Left ventricle myocardium inferior (tissue), 1 donor: ENCODE measurements around the gene KBTBD13. TPM values are rescaled to one million over a fixed set of nuclear protein-coding genes. Genes with fewer than 3 reads are reported as not detected.

ENCODE experiments used
- DNase-seq: peaks from one replicate; pipeline ENCODE4 v3.0.0-alpha.2; 2020
- H3K27ac ChIP-seq: fragments of 200-600 bp; replicated peaks from 2 replicates; pipeline ENCODE4 v1.8.0; 2021
- H3K27me3 ChIP-seq: fragments of 200-600 bp; 2 replicates; pipeline ENCODE4 v1.8.0; 2021; ENCODE audit warnings: low read depth
- H3K36me3 ChIP-seq: fragments of 200-600 bp; 2 replicates; pipeline ENCODE4 v1.8.0; 2021
- H3K4me1 ChIP-seq: fragments of 200-600 bp; 2 replicates; pipeline ENCODE4 v1.8.0; 2021
- H3K4me3 ChIP-seq: fragments of 200-600 bp; 2 replicates; pipeline ENCODE4 v1.8.0; 2021; ENCODE audit warnings: mild to moderate bottlenecking, moderate library complexity
- H3K9me3 ChIP-seq: fragments of 200-600 bp; replicated peaks from 2 replicates; pipeline ENCODE4 v1.8.0; 2021
- intact Hi-C: fragments of 100-400 bp; cut with micrococcal nuclease; formaldehyde crosslinking; loops from one replicate; pipeline ENCODE4 v1.11.0; 2022
- total RNA-seq: library from RNA; stranded (reverse); fragmentation: NEBNext Ultra II Directional; extraction: Animal tissue kit (Norgen Biotek cat#: 25700); gene quantifications from one replicate; pipeline ENCODE4 v1.2.1, GENCODE V29; 2021
- TF ChIP-seq, protein P1 (sequence below): fragments of 200-600 bp; IDR thresholded peaks from 2 replicates; pipeline ENCODE4 v1.8.0; 2021; ENCODE audit warnings: antibody characterized with exemption, mild to moderate bottlenecking, borderline replicate concordance
- donor health status: DM: no; HTN: yes; CAD: no; lungs with severe emphysema.

Gene KBTBD13
- total RNA-seq, 1 donor from 2014 or later = 5.2 TPM

DNA sequence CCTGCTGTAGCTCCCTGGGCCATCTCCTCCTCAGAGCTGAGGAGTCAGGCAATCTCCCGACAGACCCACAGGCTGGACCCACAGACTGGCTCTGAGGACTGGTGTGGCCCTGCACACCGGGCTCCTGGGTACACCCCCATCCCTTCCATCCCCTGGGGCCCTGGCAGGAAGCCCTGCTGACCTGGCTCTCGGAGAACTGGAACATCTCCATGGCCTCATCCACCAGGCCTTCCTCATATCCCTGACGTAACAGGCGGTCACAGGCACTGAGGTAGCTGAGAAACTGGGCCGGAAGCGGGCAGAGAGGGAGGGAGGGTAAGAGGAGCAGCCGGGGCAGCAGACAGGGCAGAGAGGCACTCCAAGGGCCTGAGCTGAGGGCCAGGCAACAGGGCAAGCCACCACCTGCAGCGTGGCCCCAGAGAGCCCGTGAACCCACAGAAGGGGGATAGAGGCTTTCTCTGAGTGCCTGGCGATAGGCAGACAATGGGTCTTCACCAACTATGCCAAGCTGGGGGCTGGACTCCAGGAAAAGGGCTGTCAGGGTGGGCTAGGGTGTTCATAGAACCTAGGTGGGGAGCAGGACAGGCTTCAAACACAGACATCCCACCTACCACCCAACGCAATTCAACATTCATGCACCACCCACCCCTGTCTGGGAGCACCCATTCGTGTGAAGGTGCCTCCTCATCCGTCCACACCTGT, 17.9 kb downstream of the KBTBD13 start:
- H3K27ac ChIP-seq = peak overlapping the region; percentile 44
- H3K9me3 ChIP-seq = no peaks in the 10 kb centered on the region
- H3K27me3 ChIP-seq = no peaks in the 10 kb centered on the region
- H3K36me3 ChIP-seq = peaks cover 15% of the 10 kb centered on the region
- intact Hi-C loops = no loop called here
- DNase-seq = no peak
- no peak overlapping the region for H3K4me3 ChIP-seq
- H3K4me1 ChIP-seq = peaks cover 45% of the 10 kb centered on the region
- TF ChIP-seq, protein P1, sequence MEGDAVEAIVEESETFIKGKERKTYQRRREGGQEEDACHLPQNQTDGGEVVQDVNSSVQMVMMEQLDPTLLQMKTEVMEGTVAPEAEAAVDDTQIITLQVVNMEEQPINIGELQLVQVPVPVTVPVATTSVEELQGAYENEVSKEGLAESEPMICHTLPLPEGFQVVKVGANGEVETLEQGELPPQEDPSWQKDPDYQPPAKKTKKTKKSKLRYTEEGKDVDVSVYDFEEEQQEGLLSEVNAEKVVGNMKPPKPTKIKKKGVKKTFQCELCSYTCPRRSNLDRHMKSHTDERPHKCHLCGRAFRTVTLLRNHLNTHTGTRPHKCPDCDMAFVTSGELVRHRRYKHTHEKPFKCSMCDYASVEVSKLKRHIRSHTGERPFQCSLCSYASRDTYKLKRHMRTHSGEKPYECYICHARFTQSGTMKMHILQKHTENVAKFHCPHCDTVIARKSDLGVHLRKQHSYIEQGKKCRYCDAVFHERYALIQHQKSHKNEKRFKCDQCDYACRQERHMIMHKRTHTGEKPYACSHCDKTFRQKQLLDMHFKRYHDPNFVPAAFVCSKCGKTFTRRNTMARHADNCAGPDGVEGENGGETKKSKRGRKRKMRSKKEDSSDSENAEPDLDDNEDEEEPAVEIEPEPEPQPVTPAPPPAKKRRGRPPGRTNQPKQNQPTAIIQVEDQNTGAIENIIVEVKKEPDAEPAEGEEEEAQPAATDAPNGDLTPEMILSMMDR = no peak

DNA sequence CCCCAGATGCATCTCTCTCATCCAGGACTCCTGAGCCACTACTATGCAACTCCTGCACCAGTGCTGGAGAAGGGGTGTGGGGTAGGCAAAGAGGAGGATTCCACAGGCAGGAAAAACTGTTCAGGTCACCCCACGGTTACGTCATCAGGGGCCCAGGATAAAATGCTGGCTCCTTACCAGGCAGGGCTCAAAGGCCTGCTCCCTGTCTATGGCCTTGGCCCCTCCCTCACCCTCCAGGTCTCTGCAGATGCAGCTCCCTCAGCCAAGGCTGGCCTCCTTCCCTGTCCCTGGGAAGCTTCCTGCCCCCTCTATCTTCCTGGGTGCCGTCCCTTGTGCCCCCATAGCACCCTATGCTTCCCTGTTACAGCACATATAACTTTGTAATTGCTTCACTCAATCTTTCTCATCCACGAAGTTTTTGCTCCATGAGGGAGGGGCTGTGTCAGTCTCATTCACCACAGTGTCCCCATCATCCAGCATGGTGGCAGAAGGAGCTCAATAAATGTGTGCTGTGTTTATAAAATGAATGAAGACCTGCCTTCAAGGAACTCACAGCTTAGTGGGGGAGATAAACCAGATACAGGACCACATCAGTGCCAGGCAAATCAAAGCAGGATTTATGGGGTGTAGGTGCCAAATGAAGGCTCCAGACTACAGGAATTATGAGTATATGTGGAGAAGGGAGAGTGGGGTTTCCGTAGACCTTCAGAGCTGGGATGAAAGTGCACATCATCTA, 18.6 kb downstream of the KBTBD13 start:
- no peak for DNase-seq
- Histone ChIP-seq H3K27ac (peak overlapping the region; percentile 44), H3K4me1 (peaks cover 38% of the 10 kb centered on the region), H3K4me3 (no peak overlapping the region), H3K9me3 (no peaks in the 10 kb centered on the region), H3K36me3 (peaks cover 22% of the 10 kb centered on the region), H3K27me3 (no peaks in the 10 kb centered on the region)
- intact Hi-C loops = no loop called here
- TF ChIP-seq, protein P1 = no peak

DNA sequence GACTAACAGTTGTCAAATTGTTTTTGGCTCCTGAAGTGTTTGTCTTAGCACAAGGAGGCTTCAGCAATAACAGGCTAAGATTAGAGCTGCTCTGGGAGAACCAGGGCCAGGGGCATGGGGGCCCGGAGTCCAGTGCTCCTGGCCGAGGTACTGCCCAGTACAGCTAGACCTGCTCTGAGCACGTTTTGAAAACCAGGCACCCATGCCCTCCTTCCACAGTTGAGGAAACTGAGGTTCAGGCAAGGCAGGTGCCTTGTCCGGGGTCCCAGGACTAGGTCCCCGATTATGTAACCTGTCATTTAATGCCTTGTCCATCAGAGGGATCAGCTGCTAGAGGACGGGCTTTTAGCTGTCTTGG, 19.2 kb downstream of the KBTBD13 start:
- no peak overlapping the region for H3K27ac ChIP-seq
- no peak overlapping the region for H3K4me3 ChIP-seq
- TF ChIP-seq, protein P1 = no peak
- no peak for DNase-seq
- peaks cover 33% of the 10 kb centered on the region for H3K4me1 ChIP-seq
- intact Hi-C loops = no loop called here
- H3K27me3 ChIP-seq = no peaks in the 10 kb centered on the region
- no peaks in the 10 kb centered on the region for H3K9me3 ChIP-seq
- peaks cover 26% of the 10 kb centered on the region for H3K36me3 ChIP-seq

DNA sequence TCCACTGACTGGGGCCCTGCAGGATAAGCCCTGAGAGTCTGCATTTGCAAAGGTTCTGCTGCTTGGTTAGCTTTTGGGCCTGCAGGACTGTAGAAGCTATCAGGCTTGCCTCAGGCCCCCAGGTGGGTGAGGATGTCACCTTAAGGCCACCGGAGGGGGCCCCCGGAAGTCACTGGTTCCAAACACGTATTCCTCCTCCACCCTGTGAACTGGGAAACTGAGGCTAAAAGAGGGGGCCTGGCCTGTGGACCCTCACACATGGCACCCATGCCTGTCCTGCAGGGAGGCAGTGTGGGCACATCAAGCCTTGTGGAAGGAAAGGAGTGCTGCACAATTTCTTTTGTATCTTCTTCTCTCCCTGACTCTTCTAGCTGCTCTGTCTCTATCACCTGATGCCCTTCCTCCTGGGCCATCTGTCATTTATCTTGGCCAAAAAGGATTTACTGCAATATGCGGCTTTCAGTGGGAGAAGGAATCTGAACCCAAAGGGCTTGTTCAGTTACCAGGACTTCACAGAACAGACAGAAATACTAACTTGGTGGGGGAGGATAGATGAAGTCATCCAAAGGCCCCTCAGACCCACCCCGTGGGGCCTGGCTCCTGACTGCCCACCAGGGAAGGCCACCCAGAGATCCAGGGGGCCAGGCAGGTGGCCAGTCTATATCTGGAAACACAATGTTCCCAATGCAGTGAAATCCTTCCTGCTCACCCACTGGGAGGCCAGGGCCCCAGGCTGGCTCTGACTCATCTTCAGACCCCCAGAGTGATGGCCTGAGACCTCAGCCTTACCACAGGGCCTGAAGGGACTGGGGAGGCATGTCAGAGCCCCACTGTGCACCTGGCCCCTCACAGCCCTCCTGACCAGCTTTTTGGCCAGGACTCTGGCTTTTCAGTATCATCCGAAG, 20.2 kb downstream of the KBTBD13 start:
- Histone ChIP-seq H3K4me1 (peaks cover 30% of the 10 kb centered on the region), H3K4me3 (no peak overlapping the region), H3K36me3 (peaks cover 32% of the 10 kb centered on the region), H3K9me3 (no peaks in the 10 kb centered on the region), H3K27me3 (no peaks in the 10 kb centered on the region), H3K27ac (no peak overlapping the region)
- TF ChIP-seq, protein P1 = no peak
- intact Hi-C loops = no loop called here
- no peak for DNase-seq

DNA sequence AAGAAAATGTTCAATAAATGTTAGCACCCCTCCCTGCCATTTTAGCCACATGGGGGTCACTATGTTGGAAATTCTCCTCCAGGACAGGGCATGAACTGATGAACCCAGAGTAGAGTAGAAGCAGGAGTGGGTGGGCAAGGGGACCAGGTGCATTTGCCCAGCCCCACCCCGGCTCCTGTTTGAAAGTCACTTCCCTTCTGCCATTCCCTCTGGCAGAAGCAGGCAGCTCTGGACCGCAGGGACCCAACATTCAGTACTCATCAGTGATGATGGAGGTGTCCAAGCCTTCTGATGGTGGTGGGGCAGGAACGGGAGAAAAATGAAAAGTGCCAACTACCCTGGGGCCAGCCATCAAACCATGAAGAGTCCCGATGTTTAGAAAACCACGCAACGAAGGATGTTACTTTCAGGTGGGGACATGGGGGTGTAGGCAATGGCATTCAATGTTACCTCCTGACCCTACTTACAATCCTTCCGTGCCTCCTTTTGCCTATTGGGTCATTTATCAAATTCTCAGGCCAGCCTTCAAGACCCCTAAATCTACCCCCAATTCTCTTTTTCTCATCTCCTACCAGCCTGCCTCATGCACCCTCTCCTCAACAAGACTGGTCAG, 21.2 kb downstream of the KBTBD13 start:
- DNase-seq = no peak
- Histone ChIP-seq H3K9me3 (no peaks in the 10 kb centered on the region), H3K27ac (no peak overlapping the region), H3K4me1 (peaks cover 21% of the 10 kb centered on the region), H3K4me3 (no peak overlapping the region), H3K27me3 (no peaks in the 10 kb centered on the region), H3K36me3 (peaks cover 41% of the 10 kb centered on the region)
- intact Hi-C loops = no loop called here
- TF ChIP-seq, protein P1 = no peak
